Activated naive CD8-positive, alpha-beta T cell treated with anti-CD3 and anti-CD28 coated beads for 36 hours (primary cell): ENCODE results near the gene ZNF195. TPM values are rescaled to one million over a fixed set of nuclear protein-coding genes. Genes with fewer than 3 reads are reported as not detected.
"Not testable (repeated sequence)": the region's sequence is repeated elsewhere in the genome, so short reads cannot be mapped to it uniquely, and the experiment has no call there.

Source experiments
- DNase-seq: peaks from one replicate; pipeline ENCODE4 v3.0.0; 2021
- H3K27ac Mint-ChIP-seq: one replicate; pipeline ENCODE4 v1.8.0; 2022; ENCODE audit warnings: mild to moderate bottlenecking, moderate library complexity, mixed read lengths
- H3K27me3 Mint-ChIP-seq: one replicate; pipeline ENCODE4 v1.8.0; 2022; ENCODE audit warnings: mild to moderate bottlenecking, mixed read lengths
- H3K36me3 Mint-ChIP-seq: one replicate; pipeline ENCODE4 v1.8.0; 2021; ENCODE audit warnings: mild to moderate bottlenecking, mixed read lengths
- H3K4me1 Mint-ChIP-seq: one replicate; pipeline ENCODE4 v1.8.0; 2021; ENCODE audit warnings: mixed read lengths
- H3K4me3 Mint-ChIP-seq: one replicate; pipeline ENCODE4 v1.8.0; 2022; ENCODE audit warnings: mild to moderate bottlenecking, moderate library complexity, mixed read lengths
- H3K9me3 Mint-ChIP-seq: one replicate; pipeline ENCODE4 v1.8.0; 2022; ENCODE audit warnings: mixed read lengths
- total RNA-seq, 2 experiments: library from RNA; stranded (reverse); gene quantifications; one replicate each; pipeline ENCODE4 v1.2.3, GENCODE V29; 2021

The ZNF195 gene
- total RNA-seq, result 10 to 100 TPM; 47.9 TPM

DNA sequence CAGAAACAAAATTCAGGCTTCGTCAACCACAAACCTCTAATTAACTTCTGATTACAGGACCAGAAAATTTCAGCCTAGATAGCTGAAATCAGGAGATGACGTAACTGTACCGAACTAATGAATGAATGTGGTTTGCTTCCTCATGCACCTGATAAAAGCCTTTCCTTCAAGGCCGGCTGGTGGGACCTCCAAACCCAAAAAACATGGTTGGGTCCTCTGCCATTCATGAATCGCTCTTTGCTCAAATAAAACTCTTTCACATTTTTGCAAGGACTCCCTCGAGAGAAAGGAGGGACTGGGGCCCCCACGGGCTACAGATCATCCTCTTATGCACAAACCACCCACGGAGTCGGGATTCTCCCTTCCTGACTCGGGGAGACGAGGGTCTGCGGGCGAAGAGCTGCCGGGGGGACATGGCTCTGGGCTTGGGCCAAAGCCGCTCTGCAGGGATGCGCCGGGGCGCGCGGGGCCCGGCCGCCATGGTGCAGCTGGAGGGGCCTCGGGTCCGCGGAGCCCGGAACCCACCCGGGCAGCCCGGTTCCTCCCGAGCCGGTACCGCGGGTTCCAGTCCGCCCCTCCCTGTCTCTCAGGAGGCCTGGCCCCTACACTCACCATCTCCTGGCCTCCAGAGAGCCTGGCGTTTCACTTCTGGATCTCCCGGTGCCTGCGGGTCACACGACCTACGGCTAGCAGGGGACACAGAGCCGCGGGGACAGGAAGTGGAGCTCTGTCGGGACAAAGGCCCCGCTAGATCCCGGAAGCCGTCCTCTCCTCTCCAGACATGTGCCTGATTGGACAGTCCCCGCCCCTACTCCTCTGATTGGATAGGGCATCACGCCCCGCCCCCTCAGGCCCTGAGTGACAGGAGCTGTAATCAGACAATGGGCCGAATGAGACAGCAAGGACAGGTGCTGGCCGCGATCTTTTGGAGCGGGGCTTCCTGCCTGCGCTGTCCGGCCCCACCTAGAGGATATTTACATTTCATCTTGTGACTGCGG lies at the start of gene ZNF195:
ZNF195 (minus strand) TSS at position 721 of the 998 bp plus-strand sequence; CDS start at position 615, 106 bp downstream.
- Mint-ChIP-seq H3K27ac (peak within 1 kb of the TSS; percentile 97), H3K4me1 (peaks cover 38% of the 10 kb centered on the region), H3K27me3 (no peaks in the 10 kb centered on the region), H3K4me3 (peak within 1 kb of the TSS; percentile 95), H3K9me3 (peaks cover 7% of the 10 kb centered on the region), H3K36me3 (peaks cover 50% of the 10 kb centered on the region)
- DNase-seq, result peak; percentile 98

DNA sequence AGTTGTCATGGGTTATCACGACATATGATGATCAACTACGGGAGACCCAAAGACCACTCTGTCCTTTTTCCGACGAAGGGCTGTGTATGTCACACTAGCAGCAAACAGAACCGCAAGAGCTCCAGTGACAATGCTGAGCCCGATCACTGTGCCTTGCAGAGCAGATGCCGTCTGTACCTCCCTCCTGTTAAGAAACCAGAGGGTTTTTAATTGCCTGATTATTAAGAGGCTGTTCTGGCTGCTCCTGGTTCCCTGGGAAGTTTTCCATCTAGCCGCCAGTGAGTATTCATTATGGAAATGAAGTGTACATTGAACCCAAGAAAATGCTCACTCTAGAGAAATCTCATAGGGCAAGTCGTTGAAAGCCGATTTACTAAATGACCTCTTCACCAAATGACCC lies 49.1 kb upstream of the ZNF195 start:
- not testable (repeated sequence) for DNase-seq, H3K27ac Mint-ChIP-seq, H3K4me1 Mint-ChIP-seq, H3K4me3 Mint-ChIP-seq, H3K9me3 Mint-ChIP-seq, H3K36me3 Mint-ChIP-seq
- H3K27me3 Mint-ChIP-seq, result peaks cover 35% of the 10 kb centered on the region

DNA sequence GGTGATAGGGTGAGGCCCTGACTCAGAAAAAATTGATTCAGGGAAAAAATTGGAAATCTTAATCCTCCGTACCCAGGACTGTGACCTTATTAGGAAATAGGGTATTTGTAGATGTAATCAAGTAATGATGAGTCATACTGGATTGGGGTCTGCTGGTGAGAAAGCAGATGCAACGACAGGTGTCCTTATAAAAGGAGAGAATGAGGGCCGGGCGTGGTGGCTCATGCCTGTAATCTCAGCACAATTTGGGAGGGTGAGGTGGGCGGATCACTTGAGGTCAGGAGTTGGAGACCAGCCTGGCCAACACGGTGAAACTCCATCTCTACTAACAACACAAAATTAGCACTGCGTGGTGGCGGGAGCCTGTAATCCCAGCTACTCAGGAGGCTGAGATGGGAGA lies 47.6 kb upstream of the ZNF195 start:
- H3K27me3 Mint-ChIP-seq, result peaks cover 35% of the 10 kb centered on the region
- H3K4me1 Mint-ChIP-seq, H3K4me3 Mint-ChIP-seq, DNase-seq, H3K9me3 Mint-ChIP-seq, H3K36me3 Mint-ChIP-seq, H3K27ac Mint-ChIP-seq: not testable (repeated sequence)

DNA sequence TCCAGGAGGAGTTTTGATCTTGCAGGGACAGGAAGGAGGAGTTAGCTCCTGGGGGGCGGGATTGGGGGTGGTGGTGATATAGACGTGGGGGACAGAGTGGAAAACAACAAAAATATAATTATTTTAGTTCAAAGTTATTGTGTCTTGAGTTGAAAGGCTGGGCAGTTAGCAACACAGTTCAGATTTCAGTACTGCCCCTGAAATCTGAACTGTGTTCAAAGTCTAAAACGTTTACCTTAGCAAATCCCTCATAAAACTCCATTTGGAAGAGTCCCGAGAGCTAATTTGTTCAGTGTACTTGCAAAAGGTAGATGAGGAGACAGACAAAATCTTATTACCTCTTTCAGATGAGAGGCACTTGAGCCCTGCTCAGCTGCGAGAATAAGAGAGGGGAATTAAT lies 45.0 kb upstream of the ZNF195 start:
- not testable (repeated sequence) for H3K36me3 Mint-ChIP-seq, H3K27ac Mint-ChIP-seq, H3K9me3 Mint-ChIP-seq, DNase-seq
- H3K4me3 Mint-ChIP-seq, result peak overlapping the region; percentile 88
- H3K27me3 Mint-ChIP-seq, result peaks cover 19% of the 10 kb centered on the region
- peaks cover 17% of the 10 kb centered on the region for H3K4me1 Mint-ChIP-seq

DNA sequence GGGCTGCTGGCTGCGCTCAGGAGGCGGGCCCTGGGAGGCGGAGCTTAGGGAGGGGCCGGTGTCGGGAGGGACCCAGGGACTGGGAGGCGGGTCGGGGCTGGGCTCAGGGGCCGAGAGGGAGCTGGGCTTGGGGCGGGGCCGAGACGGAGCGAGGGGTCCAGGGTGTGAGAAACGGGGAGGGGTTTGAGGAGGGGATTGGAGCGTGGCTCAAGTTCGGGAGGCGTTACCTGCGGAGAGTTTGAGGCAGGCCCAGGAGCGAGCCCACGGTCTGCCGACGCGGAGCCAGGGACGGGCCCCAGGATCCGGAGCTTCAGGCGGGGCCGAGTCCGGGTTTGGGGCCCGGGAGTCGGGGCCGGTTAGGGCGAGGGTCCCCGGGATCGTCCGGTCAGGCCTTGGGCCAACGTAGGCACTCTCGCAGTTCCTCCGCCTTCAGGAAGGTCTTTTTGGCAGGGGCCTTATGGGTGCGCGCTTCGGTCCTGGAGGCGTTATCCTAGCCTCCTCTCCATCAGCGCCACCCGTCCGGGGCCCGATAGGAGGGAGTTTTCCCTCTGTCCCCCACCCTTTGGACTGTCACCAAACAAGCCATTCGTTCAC lies 44.3 kb upstream of the ZNF195 start:
- H3K27ac Mint-ChIP-seq, H3K9me3 Mint-ChIP-seq, H3K36me3 Mint-ChIP-seq, DNase-seq: not testable (repeated sequence)
- Mint-ChIP-seq H3K4me1 (peaks cover 17% of the 10 kb centered on the region), H3K27me3 (peaks cover 14% of the 10 kb centered on the region), H3K4me3 (peak overlapping the region; percentile 88)

DNA sequence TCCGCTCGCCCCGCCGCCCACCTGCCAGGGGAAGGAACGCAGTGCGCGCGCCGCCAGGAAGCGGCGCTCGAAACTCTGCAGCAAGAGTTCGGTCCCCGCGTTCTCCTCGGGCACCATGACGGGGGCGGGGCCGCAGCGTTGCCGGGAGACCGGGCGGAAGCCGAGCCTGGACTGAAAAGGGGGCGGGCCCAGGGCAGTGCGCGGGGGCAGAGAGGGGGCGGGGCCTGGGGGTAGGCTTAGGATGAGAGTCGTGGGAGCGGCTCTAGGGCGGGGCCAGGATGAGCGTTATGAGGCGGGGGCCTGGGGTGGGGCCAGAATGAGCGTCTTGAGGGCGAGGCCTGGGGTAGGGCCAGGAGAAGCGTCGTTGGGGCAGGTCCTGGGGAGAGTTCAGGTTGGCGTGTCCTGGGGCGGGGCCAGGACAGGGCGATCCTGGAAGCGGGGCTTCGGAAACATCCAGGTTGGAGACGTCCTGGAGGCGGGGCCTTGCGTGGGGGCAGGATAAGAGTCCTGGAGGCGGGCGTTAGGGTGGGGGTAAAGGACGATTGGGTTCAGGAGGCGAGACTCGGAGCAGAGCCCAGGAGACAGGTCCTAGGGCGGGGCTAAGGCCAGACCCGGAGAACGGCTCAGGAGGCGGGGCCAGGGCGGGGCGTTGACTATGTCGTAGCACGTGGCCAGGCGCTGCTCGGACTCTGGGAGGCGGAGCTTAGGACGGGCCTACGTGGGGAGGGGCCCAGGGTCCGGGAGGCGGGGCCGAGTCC lies 43.6 kb upstream of the ZNF195 start:
- H3K36me3 Mint-ChIP-seq, H3K9me3 Mint-ChIP-seq: not testable (repeated sequence)
- Mint-ChIP-seq H3K4me3 (peak overlapping the region; percentile 88), H3K27ac (peak overlapping the region; percentile 93), H3K27me3 (peaks cover 11% of the 10 kb centered on the region), H3K4me1 (peaks cover 17% of the 10 kb centered on the region)
- DNase-seq, result peak; percentile 99

DNA sequence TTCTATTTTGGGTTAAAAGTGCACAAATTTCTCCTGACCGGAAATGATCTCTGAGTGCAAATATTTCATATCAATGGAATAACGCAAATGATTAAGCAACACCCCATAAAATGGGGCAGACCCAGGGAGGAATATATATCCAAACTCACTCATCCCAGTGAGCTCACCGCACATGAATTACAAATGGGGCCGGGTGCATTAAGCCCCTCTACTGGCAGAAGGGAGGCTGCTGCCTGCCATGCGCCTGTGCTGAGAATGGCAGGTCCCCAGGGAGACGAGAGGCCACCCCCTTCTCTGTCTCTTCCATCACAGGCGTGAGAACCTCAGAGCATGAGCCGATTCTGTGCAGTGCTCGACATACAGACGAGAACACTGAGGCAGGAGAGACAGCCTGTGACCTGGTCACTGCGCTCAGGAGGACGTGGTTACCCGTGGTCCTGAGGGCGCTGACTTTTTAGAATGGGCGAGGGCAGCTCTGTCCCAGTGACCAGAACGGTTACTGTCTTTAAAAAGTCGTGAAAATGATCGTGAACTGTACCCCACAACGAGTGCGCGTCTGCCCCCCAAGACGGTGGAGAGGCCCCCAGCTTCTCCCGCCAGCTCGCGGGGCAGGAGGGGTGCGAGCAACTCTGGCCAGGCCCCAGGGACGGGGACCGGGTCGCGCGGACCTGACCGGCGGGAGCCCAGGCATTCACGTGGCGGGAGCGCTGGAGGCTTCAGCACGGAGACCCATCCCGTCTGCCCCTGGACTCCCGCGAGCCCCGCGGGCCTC lies 42.8 kb upstream of the ZNF195 start:
- Mint-ChIP-seq H3K4me1 (peaks cover 17% of the 10 kb centered on the region), H3K27ac (peak overlapping the region; percentile 63), H3K27me3 (peaks cover 11% of the 10 kb centered on the region), H3K4me3 (peak overlapping the region; percentile 88)
- not testable (repeated sequence) for H3K9me3 Mint-ChIP-seq, H3K36me3 Mint-ChIP-seq
- DNase-seq, result peak; percentile 31

DNA sequence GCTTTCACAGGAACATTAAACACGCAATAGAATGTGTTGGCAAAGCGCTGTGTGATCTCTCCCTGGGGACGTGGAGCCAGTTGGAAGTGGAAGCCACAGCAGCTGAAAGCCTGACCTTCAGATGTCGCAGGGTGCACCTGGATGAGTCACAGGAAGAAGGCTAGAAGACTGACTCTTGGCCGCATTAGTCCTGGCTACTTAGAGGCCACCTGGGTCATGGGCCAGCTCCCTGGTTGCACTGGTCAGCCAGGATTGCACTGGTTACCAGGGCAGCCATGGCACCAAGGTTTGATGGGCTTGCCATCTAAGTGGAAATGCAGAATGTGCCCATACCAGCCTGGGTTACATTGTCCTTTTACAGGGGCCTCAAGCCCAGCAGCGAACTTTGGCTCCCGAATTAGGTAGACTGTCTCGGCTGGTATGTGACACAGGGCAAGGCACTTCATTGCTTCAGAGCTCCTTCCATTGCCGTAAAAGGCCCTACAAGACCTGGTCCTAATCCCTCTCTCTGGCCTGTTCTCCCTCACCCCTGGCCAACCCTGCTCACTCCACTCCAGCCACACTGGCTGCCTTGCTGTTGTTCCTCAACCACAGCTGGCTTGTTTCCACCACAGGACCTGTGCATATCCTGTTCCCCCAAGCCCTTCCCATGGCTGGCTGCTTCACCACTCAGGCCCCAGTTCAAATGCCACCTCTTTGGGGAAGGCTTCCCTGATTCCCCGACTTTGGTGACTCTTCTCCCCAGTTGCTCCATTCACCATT lies 41.5 kb upstream of the ZNF195 start:
- not testable (repeated sequence) for DNase-seq, H3K4me3 Mint-ChIP-seq, H3K36me3 Mint-ChIP-seq, H3K9me3 Mint-ChIP-seq, H3K27ac Mint-ChIP-seq, H3K27me3 Mint-ChIP-seq
- peaks cover 17% of the 10 kb centered on the region for H3K4me1 Mint-ChIP-seq

DNA sequence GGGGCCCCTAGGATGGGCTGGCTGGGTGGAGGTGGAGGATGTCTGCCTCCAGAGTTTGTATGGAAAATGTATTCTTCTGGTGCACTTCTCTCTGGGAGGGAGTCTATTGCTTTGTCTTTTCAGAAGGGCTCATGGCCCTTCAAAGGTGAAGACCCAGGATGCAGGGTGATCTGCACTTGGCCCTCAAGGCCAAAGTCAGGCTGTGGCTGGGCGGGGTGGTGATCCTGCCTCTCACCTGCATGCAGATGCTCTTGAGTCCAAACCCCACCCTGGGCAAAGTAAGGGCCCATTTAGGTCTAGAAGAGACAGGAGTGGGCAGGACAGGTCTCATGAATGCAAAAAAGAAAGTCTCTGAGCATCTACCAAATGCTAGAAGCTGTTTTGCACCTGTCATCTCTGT lies 40.5 kb upstream of the ZNF195 start:
- DNase-seq, H3K9me3 Mint-ChIP-seq, H3K27me3 Mint-ChIP-seq, H3K27ac Mint-ChIP-seq, H3K36me3 Mint-ChIP-seq, H3K4me3 Mint-ChIP-seq: not testable (repeated sequence)
- peaks cover 17% of the 10 kb centered on the region for H3K4me1 Mint-ChIP-seq

DNA sequence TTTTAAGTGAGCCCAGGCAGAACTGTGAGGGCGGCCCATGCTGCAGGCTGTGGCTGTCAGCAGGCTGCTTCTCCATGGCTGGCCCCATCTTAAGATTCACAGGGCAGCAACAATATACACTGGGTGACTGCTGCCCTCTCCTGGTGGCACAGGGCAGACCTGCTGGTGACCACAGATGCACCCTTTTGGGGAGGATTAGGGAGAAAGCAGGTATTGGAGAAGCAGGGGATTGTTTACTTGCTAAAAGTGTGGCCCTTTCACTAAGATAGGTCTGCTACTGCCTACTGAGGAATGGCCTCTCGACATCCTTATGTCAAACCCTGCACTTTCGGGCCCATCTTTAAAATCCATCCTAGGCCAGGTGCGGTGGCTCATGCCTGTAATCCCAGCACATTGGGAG lies 38.1 kb upstream of the ZNF195 start:
- H3K27me3 Mint-ChIP-seq, result not testable (repeated sequence)

DNA sequence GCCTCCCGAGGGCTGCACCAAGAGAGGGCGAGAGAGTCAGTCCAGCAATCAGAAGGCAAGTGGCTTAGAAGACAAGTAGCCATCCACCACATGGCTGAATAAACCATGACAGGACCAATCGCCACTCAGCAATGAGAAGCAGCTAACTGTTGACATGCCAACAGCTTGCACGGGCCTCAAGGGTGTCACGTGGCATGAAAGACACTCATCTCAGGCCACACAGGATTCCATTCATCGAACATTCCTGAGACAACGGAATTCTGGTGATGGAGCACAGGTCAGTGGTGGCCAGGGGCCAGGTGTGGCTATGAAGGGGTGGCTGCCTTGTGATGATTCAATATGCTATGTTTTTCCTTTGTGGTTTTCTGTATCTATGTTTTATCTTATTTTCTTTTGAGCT lies 36.4 kb upstream of the ZNF195 start:
- not testable (repeated sequence) for H3K27ac Mint-ChIP-seq, DNase-seq, H3K4me3 Mint-ChIP-seq, H3K4me1 Mint-ChIP-seq, H3K36me3 Mint-ChIP-seq, H3K27me3 Mint-ChIP-seq, H3K9me3 Mint-ChIP-seq

More for the DNA sequence above, 38.1 kb upstream of the ZNF195 start:
- H3K9me3 Mint-ChIP-seq, H3K36me3 Mint-ChIP-seq, H3K27ac Mint-ChIP-seq, H3K4me3 Mint-ChIP-seq: not testable (repeated sequence)
- DNase-seq, result peak; percentile 59
- peaks cover 12% of the 10 kb centered on the region for H3K4me1 Mint-ChIP-seq

DNA sequence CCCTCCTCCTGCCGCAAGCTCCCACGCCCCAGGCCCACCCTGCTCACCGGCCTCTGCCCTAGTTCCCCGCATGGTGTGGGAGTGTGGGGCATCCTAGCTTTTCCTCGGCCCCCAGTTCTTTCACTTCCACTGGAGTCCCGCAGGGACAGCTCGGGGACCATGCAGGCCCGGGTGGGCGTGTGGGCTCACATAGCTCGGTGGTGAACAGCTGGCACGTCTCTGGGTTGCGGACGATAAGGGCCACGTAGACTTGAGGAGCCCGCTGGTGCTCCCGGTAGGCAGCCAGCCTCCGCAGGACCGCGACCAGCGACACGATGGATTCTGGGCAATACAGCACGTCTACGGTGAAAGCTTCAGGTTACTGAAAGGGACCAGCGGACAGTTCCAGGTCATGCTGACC lies 34.7 kb upstream of the ZNF195 start:
- not testable (repeated sequence) for H3K4me1 Mint-ChIP-seq, H3K36me3 Mint-ChIP-seq, DNase-seq, H3K27me3 Mint-ChIP-seq, H3K27ac Mint-ChIP-seq, H3K4me3 Mint-ChIP-seq, H3K9me3 Mint-ChIP-seq

DNA sequence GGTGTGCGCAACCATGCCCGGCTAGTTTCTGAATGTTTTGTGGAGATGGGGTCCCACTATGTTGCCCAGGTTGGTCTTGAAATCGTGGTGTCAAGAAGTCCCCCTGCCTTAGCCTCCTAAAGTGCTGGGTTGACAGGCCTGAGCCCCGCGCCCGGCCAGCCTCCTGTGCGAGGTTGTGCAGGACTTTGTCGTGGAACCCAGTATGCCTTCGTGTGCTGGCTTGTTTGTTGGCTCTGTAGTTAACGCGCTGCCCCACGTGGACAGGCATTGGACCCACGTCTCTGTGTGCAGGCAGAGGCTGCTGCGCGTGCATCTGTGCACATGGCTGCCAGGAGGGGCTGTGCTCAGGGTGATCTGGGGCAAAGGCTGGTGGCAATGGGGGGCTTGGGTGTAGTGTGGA lies 33.9 kb upstream of the ZNF195 start:
- H3K4me1 Mint-ChIP-seq, result peaks cover 2% of the 10 kb centered on the region
- DNase-seq, result no peak
- H3K9me3 Mint-ChIP-seq, result no peaks in the 10 kb centered on the region
- no peaks in the 10 kb centered on the region for H3K36me3 Mint-ChIP-seq
- H3K27ac Mint-ChIP-seq, result no peak overlapping the region
- no peak overlapping the region for H3K4me3 Mint-ChIP-seq
- no peaks in the 10 kb centered on the region for H3K27me3 Mint-ChIP-seq

DNA sequence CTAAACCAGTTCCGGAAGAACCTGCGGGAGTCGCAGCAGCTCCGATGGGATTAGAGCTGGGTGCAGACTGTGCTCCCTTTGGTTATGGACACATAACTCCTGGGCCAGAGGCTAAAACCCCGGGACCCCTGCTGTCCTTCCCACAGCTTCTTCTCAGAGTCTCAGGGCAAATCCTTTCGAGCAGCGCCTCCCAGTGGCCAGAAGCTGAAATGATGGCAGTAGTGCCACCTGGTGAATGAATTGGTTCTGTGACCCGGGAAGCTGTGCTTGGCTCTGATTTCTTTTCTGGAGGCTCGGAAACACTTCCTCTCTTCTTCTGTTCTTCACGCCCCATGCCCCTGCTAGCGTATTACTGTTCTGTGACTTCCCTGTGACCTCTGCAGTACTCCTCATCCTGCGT lies 29.8 kb upstream of the ZNF195 start:
- H3K4me1 Mint-ChIP-seq, H3K27ac Mint-ChIP-seq, H3K9me3 Mint-ChIP-seq, H3K27me3 Mint-ChIP-seq, H3K36me3 Mint-ChIP-seq, H3K4me3 Mint-ChIP-seq: not testable (repeated sequence)
- DNase-seq, result peak; percentile 71
